Measurements from ENCODE around the gene TESPA1.
"Not testable (repeated sequence)": the region's sequence is repeated elsewhere in the genome, so short reads cannot be mapped to it uniquely, and the experiment has no call there.

TESPA1 gene

DNA sequence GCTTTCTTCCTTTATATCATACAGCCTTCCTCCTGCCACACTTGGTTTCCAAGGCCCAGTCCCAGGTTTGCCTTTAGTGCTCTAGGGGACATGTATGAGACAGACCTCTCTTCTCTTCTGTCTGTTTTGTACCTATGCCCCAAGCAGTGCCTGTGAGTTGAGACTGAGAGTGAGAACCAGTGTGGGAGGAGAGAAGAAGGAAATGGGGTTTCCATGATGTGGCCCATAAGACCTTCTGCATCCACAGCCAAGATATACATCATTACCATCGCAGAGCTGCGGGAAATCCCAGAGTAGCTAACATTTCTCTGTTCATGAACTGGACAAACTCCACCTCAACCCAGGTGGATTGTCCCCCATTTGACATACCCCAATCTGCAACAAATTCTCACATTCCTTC is 2.8 kb downstream of the TESPA1 start:
- no peak for DNase-seq

DNA sequence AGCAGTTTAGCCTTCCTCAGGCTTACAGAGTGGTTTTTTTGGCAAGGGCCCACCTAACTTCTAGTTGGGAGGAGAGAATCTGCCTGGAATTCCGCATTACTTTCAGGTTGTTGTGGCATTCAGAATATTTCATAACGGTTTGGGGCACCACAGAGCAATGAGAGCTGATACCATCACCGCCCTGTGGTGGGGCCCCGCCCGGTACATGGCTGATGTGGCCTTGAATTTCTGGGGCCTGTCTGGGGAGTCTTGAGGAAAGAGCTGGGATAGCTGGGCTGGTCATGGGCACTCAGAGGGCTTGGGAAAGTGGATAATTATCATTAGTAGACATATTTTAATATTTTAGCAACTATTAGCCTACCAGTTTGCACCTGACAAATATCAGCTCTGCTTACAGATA is 4.2 kb downstream of the TESPA1 start:
- DNase-seq = no peak

DNA sequence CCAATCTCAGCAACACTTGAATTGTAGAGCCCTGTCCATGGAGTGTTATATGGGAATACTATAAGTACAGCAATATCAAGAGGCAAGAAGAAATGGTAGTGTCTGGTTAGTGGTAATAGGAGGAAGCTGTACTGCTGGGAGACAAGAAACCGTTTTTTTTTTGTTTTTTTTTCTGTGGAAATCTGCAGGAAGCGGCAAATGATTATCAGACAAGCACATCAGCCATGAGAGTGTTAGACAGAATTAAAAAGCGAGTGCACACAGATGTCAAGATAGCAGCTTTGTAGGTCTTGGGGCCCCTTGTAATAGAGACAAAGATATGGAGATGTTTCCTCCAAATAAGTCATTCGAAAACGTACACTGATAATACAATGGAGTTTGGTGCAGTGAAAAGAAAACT is 6.7 kb downstream of the TESPA1 start:
- DNase-seq = no peak

DNA sequence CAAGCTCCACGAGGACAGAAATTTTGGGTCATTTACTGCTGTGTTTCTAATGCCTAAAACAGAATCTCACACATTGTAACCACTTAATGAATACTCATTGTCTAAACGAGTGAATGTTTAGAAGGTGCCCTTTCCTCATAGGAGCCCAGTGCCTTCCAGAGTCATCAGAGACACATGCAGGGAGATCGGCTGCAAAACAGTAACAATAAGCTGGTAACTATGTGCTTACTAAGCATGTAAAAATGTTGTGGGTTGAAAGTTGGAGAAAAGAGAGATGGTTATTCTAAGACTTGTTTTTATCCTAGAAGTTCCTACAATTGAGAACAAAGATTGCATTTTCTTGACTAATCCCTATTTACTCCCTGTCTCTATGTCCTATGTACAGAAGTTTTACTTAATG is 7.4 kb downstream of the TESPA1 start:
- DNase-seq = no peak

DNA sequence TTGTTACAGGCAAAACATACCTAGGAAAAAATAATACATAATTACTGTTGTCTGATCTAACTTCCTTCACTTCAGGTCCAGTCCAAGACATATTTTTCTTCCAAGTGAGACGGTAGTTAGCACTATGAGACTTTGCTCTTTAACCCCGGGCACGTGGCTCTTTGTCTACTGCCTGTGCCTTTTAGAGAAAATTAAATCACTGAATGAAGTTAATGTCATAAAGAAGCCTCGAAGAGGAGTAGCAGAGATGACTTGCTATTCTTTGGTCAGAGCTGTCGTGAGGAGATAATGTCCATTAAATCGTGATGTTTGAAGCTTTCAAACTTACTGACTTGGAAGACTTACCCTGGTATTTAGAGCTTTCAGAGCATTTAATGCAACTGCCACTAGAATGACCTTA is 8.7 kb downstream of the TESPA1 start:
- DNase-seq = no peak

DNA sequence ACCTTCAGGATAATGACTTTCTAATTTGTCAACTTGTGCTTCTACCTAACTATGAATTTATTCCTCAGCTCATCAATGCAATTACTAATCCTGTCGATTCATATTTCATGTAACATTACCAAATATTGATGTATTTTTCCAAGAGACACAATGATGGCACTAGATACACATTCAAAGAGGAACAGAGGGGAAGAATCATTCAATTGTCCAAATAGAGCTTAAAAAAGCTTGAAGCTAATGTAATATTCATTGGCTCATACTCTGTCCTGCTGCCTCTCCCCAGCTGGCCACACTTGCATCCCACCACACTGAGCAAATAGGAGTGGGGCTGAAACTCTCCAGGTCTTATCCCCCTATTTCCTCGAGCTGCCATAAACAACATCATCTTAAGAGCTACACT is 9.3 kb downstream of the TESPA1 start:
- DNase-seq = no peak

DNA sequence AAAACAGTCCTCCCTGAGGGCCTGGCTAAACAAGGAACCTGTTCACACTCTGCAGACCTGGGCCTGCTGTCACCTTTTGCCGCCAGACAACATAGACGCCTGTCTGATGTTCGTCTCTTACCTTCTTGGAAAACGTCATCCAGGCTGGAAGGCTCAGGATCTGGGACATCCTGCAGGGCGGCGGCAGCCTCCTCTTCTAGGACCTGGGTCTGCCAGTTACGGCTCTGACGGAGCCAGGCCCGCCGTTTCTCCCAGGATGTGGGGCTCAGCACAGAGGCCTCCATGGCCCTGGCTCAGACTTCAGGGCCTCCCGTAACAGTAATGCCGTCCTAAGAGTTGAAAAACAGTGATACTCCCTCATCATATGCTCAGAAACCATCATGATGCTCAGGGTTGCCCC is 10.3 kb downstream of the TESPA1 start:
- DNase-seq = no peak

DNA sequence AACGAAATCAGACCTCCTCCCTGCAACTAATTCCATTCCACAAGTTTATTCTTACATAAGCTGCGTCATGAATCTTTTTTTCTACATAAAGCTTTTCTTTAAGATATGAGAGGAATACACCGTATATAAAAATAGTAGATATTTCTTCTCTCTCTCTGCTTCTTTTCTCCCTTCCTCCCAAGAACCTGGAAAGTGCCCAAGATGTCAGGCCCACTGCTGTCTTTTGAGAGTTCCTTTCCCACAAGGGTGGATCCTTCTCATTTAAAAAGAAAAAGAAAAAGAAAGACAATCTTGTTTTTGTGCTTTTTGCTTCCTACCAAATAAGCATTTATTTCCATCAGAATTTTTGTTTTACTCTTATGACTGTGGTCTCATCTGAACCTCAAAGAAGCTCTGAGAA is 11.0 kb downstream of the TESPA1 start:
- DNase-seq = no peak

DNA sequence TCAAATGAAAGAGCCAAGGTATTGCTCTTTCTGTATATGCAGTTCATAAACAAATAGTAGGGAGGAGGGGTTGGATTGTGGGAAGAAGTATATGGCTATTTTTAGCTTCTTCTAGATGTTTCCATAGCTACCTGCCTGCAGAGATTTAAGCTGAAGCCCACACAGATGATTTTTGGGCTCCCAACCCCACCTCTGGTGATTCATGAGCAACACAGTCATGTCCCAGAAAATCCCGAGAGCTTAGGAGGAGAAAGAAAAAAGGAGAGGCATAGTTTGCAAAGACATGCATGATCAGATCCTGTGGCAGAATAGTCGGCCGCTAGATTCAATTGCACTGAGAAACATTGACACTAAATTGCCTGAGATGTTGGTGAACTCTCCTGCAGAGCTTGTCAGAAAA is 13.8 kb downstream of the TESPA1 start:
- no peak for DNase-seq

DNA sequence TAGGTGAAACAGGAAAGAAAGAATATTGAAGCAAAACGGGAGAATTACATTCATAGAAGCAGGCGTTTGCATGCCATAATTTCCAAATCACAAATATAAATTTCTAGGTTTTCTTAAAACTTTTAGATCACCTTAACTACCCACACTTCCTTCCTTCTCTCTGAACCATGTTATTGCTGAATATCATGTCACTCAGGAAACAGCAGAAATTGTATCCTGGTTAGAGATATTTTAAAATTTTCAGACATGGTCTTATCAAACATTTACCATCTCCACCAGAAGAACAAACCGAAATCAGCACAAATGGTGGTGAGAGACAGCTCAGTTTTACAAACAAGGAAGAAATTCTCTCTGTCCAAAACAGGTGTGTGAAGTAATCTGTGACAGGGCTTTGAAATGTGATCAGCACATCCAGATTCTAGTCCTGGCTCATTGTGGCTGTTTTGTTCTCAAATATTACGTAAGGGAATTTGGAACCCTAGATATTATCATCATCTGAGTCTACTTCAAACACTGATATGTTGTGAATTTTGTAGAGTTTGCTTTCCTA is 16.3 kb downstream of the TESPA1 start:
- no peak for DNase-seq

DNA sequence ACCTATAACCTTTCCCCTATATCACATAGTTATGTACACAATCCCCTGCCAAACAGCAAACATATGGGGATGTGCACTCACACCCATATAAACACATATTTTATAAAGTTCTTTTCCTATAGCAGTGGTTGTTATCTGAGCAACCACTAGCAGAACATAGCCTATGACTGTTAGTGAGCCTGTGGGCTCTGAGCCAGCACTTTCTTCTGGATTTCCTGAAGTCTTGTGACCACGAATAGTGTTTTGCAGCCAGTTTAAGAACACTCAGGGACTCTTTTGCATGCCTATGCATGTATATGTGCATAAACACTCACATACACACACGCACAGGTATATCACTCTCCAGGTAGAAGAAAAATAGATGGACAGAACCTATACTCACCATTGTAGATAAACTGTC is 17.1 kb downstream of the TESPA1 start:
- no peak for DNase-seq

DNA sequence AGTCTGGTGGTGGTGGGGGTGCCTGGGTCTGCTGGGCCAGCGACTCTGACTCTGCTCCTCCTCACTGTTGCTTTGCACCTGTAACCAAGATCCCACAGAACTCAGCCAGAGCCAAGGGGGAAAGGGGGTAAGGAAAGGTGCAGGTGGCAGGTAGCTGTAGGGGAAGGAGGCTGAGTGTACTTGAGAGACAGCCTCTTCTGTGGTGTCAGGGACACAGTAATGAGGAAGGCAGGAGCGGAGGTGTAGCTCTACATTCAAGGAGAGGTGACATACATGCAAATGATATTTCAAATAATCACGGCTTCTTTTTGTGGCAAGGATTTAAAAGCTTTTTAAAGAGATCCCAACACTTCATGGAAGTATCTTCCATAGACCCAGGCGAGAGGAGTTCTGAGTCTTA is 23.4 kb downstream of the TESPA1 start:
- no peak for DNase-seq

DNA sequence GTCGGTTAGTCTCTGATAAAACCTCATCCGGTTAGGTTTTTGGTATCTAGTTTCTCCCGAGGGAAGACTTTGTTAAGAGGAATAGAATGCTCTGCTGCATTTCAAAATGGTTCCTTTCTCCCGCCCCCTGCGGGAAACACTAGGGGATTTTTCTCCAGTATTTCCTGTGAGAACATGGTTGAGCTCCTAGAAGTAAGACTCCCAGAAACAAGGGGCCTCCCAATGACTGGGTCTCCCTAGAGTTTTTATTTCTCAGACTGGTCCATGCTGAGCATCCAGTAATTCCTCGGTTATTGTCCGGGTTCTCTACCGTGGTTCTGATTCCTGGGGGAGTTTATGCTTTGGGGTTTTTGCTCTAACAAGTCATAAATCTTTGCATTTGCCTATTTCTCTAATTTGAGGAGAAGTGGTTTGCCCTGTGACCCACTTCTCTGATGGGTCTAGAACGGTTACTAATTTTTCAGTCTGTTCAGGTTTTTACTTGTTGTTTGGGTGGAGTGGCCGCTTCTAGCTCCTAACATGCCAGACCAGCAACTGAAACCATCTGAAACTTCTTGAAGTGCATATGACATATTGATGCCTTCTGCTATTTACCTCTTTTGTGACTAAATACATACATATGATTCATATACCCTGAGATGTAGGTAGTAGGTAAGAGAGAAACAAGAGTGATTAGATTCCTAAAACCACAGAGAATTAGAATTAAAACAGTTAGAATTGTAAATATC is 25.1 kb downstream of the TESPA1 start:
- DNase-seq = no peak

DNA sequence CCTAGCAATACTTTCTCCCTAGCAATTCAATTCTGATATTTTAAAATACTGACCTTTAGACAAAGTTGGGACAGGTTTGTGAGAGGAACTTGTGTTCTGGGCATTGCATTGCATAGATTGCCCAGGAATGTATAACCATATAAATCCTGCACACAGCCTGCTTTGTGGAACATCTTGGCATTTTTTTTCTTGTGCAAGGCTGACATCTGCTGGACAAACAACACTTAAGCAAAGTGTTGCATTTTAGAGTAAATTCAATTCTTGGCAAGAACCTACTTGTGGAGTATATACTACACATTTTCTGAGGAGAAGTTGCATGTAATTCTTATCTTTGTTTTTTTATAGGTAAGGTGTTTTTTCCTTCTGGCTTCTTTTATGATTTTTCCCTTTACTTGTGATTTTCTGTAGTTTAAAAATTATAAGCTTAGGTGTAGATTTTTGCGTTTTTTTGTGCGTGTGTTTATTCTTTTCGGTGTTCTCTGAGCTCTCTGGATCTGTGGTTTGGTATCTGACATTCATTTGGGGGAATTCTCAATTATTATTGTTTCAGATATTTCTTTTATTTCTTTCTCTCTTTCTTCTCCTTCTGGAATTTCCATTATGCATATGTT is 26.4 kb downstream of the TESPA1 start:
- peak; percentile 60 for DNase-seq

DNA sequence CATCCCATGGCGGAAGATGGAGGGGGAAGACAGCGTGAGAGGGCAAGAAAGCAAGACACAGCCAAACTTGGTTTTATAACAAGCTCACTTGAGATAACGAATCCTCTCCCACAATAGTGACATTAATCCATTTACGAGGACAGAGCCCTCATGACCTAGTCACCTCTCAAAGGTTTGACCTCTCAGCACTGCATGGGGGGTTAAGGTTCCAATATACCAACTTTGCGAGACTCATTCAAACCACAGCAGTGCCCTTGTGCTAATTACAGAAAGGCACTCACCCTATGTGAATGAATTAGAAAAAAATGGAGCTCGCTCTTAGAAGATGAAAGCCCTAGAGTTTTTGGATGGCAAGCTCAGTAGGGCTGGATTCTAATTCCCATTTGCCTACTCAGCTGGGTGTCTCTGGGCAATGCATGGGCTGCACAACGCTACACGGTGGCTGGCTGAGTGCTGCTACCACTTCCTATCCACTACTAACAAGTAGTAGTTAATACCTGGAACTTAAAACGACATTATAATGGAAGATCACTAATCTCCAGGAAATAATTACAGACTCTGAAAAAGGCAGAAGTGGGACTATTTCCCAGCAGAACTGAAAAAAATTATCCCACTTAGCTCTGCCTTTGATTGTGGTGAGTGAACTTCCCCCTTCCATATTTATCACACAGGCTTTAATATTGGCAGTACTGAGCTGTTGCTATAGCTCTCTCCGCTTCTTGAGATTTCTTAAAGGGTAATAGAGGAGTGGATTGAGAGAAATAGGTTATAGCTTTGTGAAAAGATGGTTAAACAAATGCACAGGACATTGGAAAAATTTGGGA is 27.5 kb downstream of the TESPA1 start:
- DNase-seq = no peak

DNA sequence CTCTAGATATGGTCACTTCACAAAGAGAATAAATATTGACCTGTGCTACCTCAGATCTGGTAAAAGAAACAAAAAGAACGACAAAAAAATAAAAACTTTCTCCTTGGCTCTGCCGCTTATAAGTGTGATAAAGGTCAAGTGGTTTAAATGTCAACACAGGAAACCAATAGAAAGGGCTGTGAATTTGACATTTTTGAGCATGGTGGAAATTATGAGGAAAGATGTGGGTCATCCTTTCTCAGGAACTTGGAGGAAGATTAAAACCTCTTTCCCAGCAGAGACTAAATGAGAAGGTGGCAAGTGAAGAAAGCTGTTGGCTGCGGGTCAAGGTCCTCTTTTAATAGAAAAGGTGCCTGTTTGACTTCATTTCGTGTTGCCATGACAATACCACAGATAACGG is 28.2 kb downstream of the TESPA1 start:
- DNase-seq = no peak

DNA sequence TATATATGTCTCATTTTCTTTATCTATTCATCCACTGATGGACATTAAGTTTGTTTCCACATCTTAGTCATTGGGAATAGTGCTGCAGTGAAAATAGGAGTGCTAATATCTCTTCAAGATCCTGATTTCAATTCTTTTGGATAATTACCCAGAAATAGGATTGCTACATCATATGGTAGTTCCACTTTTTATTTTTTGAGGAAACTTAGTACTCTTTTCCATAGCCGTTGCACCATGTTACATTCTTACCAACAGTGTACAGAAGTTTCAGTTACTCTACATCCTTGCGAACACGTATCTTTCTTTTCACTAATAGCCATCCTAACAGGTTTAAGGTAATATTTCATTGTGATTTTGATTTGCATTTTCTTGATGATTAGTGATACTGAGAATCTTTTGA is 29.8 kb downstream of the TESPA1 start:
- DNase-seq = no peak

DNA sequence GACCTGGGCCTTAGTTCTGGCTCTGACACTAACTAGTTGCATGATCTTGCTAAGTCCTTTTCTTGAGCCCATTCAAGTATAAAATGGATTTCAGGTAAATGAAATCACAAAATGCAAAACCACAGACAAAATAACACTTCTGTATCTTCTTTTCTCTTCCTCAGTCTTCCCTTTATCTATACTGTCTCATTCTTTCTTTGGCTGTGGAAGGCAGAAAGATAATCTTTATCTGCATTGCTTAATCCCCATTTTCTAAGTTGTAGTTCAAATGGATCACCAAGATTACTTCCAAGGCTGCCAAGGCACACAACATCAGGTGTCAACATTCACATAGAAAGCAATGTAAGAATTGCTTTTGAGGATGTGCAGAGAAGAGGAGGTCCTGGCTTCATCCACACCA is 30.3 kb downstream of the TESPA1 start:
- no peak for DNase-seq

DNA sequence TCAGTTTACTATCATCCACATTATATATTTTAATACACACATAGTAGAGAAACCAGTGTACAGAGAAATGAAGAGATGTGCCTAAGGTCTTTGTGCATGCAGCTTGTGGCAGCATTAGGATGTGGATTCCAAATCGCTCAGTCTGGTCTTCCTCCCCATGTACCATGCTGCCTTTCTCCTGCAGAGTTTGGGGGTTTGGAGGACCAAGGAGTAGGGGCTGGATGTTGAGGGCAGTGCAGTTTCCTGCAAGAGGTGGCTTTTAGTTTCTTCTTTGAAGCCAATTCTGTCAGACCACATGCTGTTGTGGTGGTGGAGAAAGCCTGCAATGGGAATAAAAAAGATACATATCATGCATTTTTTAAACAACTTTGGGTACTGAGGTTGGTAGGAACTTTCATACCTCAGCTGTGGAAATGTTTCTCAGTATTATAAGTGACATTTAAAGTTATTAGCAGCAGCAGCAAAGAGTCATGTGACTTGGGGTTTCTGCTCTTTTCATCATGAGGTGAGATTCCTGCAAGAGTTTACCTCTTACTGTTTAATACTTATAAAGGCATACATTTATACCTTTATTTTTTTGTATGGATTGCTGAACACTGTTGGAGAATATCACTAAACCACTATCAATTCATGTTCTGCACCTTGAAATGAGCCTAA is 34.4 kb downstream of the TESPA1 start:
- no peak for DNase-seq

DNA sequence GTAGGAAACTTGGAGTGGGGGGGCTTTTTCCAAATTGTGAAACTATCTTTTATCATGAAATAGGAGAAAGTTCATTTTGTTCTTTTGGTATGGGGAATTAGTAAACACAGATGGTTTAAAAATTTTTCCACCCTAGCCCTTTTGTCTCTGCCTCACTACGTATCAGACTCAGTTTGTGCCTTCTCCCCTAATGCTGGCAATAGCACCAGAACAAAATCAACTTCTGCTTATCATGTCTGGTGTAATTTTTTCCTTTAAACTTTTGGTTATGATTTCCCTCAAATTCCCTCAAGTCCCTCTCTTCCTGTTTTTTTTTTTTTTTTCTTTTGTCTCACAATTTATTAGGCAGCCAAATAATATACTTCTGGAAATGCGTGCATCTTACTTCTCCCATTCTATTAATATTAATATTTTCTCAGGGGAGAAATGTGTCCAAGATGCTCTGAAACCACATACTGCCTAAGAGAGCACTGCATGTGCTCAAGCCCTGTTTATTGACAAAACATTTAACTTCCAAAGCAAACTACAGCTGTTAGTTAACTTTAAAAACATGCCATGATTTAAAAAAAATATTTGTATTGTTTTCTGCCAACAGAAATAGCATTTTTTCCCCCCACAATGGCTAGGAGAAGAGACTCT is 35.4 kb downstream of the TESPA1 start:
- no peak for DNase-seq

DNA sequence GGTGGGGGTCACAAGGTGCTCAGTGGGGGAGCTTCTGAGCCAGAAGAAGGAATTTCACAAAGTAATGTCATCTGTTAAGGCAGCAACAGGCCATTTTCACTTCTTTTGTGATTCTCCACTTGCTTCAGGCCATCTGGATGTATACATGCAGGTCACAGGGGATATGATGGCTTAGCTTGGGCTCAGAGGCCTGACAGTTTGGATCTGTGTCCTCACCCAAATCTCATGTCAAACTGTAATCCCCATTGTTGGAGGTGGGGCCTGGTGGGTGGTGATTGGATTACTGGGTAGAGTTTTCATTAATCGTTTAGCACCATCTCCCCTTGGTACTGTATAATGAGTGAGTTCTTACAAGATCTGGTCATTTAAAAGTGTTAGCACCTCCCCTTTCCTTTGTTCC is 36.4 kb downstream of the TESPA1 start:
- no peak for DNase-seq

DNA sequence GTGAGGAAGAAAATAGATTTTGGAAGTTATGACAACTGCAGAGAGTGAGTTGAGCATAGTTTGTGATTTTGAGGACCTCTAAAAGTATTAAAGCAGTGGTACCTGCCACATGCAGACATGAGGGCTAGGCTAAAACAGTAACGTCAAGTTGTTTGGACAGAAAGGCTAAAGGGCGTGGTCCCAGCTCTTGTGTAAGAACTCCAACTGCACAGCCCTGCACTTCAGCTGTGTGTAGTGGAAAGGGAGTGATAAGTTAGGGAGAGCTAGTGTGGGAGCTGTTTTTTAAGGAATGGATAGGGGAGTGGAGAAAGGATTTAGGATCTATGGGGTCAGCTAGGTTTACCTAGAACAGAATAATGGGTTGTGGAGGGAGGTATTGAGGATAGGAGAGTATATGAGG is 39.5 kb downstream of the TESPA1 start:
- no peak for DNase-seq

DNA sequence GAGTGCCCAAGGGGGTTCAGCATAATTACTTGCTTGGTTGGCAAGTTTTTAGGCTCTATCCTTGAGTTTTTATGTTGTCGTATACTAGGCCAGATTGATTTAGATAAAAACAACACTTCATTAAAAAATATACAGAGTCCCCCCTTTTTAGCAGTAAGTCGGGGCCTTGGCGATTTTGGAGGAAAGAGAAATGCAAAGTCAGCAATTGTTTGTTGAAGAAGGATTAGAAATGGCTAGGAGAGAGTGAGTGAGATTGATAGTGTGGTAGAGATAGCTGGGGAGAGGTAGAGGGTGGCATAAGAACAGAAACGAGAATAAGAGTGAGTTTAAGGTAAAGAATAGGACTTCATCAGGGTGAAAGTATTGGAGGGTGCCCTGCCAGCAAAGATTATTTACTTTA is 41.3 kb downstream of the TESPA1 start:
- not testable (repeated sequence) for DNase-seq

All from left hindlimb (tissue), 1 donor.